ENCODE results near the gene RPS6KA2.

Gene RPS6KA2

GRCh38 chr6:166487148-166487547, 139.9 kb downstream of the RPS6KA2 start:
- DNase-seq (ENCODE audit: low read depth), result no peak

- no peak for DNase-seq (ENCODE audit: low read depth)
These were observed 140.5 kb downstream of the RPS6KA2 start for GRCh38 chr6:166486536-166486880.

GRCh38 chr6:166485651-166486535, 141.2 kb downstream of the RPS6KA2 start:
- no peak for DNase-seq (ENCODE audit: low read depth)

GRCh38 chr6:166484863-166485262, 142.2 kb downstream of the RPS6KA2 start:
- DNase-seq (ENCODE audit: low read depth), result no peak

- DNase-seq (ENCODE audit: low read depth), result no peak
These were observed 143.3 kb downstream of the RPS6KA2 start for GRCh38 chr6:166483573-166484250.

- DNase-seq (ENCODE audit: low read depth), result no peak
These were observed 144.0 kb downstream of the RPS6KA2 start for GRCh38 chr6:166483026-166483425.

- no peak for DNase-seq (ENCODE audit: low read depth)
These were observed 148.1 kb downstream of the RPS6KA2 start for GRCh38 chr6:166478782-166479592.

- DNase-seq (ENCODE audit: low read depth), result no peak
These were observed 149.2 kb downstream of the RPS6KA2 start for GRCh38 chr6:166477647-166478365.

- no peak for DNase-seq (ENCODE audit: low read depth)
These were observed 150.3 kb downstream of the RPS6KA2 start for GRCh38 chr6:166476634-166477215.

GRCh38 chr6:166476061-166476591, 150.9 kb downstream of the RPS6KA2 start:
- DNase-seq (ENCODE audit: low read depth), result no peak

- DNase-seq (ENCODE audit: low read depth), result no peak
These were observed 152.1 kb downstream of the RPS6KA2 start for GRCh38 chr6:166474721-166475565.

GRCh38 chr6:166473886-166474571, 153.0 kb downstream of the RPS6KA2 start:
- no peak for DNase-seq (ENCODE audit: low read depth)

GRCh38 chr6:166472636-166473035, 154.4 kb downstream of the RPS6KA2 start:
- no peak for DNase-seq (ENCODE audit: low read depth)

- DNase-seq (ENCODE audit: low read depth), result no peak
These were observed 155.2 kb downstream of the RPS6KA2 start for GRCh38 chr6:166471797-166472260.

GRCh38 chr6:166470863-166471410, 156.1 kb downstream of the RPS6KA2 start:
- no peak for DNase-seq (ENCODE audit: low read depth)

- DNase-seq (ENCODE audit: low read depth), result no peak
These were observed 156.8 kb downstream of the RPS6KA2 start for GRCh38 chr6:166470029-166470862.

- DNase-seq (ENCODE audit: low read depth), result no peak
These were observed 157.6 kb downstream of the RPS6KA2 start for GRCh38 chr6:166469426-166469961.

- DNase-seq (ENCODE audit: low read depth), result no peak
These were observed 159.5 kb downstream of the RPS6KA2 start for GRCh38 chr6:166467436-166468000.
